GM18909 (cell line): ENCODE results near the gene HAUS3.
A peak's percentile ranks its signal among the peaks of the same experiment; 100 is the strongest.

ENCODE experiments used
- ATAC-seq: cut with Tn5 transposase; IDR thresholded peaks from one replicate; pipeline ENCODE4 v1.9.1; 2021; ENCODE audit warnings: mild to moderate bottlenecking; ENCODE audit not compliant: unreplicated experiment, poor library complexity

Gene HAUS3

DNA sequence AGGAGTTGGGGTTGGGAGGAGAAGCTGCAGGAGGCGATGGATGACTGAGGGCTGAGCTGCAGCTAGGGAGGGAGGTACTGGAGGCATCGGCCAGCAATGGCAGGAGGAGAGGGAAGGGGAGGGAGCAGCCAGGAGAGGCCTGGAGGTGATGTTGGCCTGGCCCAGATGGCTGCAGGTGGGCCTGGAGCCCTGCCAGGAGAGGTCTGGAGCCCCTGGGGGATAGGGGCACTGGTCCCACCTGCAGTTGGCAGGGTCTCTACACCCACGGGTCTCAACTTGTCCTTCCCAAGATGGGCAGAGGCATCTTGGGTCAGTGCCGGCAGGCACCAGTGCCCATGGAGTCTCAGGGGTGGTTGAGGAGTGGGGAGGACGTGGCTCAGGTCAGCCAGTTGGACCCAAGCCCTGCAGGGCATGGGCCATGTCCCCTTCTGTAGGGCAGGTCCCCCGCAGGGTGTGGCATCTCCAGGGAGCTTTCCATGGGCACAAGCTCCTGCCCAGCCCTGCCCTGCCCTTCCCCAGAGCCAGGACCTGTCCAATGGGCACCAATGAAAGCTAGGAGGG is 22.6 kb upstream of the HAUS3 start:
- ATAC-seq, result no peak

DNA sequence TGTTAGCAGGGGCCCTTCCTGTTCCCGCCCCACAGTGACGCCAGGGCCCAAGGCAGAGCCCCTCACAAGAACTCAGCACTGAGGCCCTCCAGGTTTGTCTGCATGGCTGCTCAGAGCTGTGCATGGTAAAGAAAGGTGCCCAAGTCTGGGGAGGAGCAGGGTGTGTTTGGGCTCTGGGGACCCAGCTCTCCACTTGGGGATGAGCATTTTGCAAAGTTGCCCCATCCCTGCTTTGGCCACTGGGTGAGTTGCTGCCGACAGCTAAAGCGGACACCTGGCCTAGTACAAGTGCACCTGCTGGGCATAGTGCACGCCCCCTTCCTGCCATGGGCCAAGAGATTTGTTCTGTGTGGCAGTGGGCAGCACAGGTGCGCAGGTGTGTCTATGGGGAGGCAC is 22.0 kb upstream of the HAUS3 start:
- ATAC-seq, result no peak

GRCh38 chr4:2262944-2263250 is 21.0 kb upstream of the HAUS3 start:
- ATAC-seq, result no peak

DNA sequence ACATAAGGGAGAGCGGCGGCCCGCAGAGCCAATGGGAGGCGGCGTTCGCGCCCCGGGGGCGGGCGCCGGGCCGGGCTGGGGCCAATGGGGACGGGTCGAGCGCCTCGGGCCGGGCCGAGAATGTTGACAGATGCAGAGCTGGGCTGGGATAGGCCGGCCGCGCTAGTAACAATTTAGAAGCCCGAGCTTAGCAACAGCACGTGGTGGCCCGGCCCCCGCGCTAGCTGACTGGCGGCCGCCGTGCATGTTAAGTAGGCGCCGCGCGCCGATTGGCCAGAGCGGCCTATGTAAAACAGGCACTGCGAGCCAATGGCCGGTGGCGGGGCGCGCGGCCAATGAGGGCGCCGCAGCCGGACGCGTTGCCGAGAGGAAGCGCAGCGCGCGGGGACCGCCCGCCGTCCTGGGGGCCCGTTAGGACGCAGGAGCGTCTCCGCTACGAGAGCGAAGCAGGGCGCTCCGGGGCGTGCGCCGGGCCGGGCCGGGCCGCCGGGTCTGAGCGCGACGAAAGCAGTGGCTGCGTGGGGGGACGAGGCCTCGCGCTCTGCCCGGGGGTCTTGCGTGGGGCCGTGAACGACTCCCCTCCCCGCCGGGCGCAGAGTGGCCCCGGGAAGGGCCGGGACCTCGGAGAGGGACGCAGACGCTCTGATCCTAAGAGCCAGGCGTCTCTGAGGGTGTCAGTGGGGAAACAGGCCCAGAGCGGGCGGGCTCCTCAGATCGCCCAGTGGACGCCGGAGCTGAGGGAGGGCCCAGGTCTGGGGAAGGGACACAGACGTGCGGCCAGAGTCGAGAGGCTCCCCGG is 20.4 kb upstream of the HAUS3 start:
- ATAC-seq, result peak; percentile 92

GRCh38 chr4:2261853-2262144 is 19.9 kb upstream of the HAUS3 start, which contains the start of gene MXD4:
Gene MXD4, minus strand, starts transcription at chr4:2262109. Its CDS starts 129 bp downstream, at chr4:2261980.
- ATAC-seq, result no peak

DNA sequence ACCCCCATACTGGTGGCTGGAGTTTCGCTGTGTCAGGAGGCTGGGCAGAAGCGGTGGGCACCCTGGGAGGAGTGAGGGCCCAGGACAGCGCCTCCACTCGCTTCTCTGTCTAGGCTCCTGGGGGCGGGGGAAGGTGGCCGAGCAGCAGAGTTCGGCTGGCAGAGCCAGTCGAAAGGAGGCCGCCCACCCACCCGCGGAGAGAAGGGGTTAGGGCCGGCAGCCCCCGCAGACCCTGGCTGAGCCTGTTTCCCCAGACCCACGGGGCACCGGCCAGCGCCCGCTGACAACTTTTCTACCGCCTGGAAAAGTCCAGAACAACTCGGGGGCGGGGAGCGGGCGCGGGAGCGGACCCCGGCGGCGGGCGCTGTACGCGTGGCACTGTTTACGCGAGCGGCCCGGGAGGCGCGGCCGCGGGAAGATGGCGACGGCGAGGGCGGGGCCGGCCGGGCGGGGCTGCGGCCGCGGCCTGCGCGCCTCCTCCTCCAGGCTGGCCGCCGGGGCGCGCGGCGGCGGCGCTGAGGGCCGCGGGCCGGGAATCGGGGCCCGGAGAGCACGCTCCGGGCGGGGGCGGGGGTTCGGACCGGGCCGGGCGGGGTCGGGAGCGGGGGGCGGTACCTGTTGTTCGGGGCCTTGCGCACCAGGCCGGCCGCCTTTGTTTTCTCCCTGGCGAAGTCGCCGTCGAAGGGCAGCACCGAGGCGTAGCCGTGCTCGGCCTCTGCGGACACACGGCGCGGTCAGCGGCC is 19.4 kb upstream of the HAUS3 start:
- peak; percentile 23 for ATAC-seq

DNA sequence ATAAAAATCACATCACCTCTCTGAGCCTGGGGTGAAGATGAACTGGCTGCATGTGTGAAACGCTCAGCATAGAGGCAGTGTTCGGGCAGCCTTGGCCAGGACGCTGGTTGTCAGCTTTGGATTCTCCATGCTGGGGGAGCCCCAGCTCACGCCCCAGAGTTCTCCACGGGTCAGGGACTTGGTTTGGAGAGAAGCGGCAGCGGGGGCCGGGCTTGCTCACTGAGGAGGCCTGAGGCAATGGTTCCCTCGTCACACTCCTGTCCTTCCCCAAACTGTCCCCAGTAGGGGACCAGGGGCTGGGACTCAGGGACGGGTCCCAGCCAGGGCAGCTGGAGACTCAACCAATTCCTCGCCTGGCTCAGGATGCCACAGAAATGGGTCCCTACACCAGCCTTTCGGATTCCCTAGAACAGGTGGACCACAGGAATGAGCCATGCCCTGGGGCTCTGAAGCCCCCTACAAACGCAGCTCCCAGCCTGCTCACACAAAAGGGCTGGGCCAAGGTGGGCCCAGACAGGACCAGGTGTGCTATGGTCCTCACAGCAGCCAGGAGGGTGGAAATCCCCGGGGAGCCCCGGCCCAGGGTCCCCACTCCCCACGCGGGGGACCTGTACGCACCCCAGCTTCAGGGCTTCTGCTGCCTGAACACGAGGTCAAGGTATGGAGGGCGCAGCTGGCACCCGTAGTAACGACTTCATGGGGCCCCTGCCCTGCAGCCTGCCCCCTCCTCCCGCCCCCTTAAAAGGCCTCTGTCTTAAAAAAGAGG is 18.6 kb upstream of the HAUS3 start:
- no peak for ATAC-seq

DNA sequence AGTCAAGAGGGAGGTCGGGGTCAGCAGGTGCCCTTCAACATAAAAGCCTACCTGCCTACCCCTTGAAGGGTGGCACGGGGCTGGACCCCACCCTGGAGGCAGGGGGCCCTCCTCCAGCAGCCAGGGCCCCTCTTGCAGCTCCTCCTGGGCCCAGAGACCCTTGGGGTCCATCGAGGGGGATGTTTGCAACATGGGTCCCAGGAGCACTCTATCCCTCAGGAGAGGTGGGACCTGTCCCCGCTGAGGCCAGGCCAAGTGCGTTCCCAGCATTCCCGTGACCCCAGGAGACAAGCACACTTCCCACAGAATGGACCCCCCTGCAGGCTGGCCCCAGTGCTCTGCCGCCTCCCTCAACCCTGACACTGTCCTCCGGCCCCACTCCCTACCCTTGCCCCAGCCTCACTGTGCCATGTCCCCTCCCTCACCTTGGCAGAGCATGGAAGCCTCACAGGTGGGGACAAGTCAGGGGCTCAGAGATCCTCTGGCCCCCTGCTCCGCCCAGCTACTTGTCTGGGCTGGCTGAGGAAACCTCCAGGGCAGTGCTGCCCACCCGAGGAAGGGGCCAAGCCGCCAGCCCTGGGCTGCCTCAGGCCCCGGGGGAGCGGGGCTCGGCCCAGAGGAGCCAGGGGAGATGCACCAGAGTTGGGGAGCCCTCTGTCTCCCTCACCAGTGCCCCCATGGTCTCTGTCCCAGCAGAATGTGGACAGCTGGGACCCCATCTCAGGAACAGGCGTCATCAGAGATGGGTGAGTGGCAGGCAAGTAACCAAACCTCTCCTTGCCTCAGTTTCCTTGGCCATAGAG is 17.8 kb upstream of the HAUS3 start:
- ATAC-seq, result no peak

DNA sequence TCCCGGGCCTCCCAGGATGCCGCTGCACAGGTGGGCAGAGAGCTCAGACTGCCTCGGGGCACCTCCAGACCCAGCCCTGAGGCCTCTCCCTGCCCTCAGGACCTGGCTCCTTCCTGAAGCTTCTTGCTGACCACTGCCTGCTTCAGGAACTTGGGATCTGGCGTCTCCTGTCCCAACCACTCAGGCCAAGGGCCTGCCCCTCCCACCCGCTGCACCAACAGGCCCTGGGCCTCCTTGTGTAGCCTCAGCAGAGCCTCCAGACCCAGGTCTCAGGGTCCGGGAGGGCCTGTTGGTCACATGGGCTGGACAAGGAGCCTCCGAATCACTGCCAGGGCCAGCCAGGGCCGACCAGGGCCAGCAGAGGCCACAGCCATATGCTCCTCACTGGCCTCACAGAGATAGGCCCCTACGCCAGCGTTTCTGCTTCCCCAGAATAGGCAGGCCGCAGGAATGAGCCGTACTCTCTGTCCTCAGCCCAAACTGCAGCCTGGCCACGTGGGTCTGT is 17.2 kb upstream of the HAUS3 start:
- ATAC-seq, result no peak

DNA sequence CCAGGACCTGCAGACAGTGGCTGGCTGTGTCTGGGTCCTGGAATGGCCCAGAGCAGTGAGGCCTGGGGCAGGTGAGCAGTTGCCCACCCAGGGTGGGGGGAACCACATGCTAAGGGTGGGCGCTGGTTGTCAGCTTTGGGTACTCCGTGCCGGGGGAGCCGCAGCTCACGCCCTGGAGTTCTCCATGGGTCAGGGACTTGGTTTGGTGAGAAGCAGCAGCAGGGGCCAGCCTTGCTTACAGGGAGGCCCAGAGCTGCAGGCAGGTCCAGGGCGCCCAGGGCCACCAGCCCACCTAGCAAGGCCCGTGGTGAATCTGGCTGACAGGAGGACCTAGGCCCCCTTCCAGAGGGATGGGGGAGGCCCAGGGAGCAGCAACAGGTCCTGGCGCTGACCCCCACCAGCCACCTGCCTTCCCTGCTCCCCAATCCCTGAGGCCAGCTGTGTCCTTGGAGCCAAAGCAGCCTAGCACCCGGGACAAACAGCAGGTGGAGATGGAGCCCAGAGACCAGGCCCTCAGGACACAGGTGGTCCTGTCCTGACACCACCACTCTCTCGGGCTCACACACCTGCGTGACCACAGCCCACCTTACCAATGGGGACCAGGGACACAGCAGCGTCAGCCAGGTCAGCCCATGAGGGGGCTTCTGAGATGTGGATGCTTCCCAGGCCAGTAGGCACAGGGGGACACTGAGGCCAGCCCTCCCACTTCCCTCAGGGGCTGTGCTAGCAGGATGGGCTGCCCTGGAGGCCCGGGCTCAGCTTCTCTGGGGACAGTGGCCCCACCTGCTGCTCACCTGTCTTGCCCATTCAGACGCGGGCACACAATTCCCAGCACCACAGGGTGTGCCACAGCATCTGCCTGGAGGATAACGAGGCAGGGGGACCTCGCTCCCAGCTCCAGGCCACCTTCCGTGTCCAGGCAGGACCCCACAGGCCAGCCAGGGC is 16.4 kb upstream of the HAUS3 start:
- no peak for ATAC-seq

DNA sequence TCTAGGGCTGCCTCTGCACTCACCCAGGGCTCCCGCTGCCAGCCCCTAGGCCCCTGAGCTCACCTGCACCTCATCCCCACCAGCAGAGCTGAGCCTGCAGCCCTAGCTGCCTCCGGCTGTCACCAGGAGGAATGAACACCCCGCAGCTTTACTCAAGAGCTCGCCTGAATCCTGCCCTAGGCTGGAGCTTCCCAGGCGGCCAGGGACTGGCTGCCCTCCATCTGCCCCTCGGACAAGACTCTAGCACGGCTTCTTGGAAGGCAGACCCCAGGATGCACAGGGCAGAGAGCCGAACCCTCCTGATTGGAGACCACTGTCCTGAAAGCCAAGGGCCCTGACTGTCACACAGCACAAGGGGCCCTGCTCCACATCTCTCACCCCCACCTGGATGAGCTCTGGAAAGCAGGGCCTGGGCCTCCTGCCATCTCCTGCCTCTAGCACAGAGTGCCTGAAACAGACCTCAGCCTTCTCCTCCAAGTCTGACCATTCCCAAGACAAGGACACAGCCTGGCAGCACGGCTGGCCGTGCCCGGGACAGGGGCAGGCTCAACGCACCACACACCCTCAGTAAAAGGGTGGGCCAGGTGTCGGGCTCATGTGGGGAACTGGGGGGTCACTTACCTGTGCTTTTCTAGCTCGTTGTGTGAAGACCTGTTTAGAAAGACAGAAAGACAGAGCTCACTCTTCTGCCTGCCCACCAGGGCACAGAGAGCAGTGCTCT is 15.6 kb upstream of the HAUS3 start:
- no peak for ATAC-seq

GRCh38 chr4:2256781-2257191 is 14.9 kb upstream of the HAUS3 start:
- ATAC-seq, result no peak

DNA sequence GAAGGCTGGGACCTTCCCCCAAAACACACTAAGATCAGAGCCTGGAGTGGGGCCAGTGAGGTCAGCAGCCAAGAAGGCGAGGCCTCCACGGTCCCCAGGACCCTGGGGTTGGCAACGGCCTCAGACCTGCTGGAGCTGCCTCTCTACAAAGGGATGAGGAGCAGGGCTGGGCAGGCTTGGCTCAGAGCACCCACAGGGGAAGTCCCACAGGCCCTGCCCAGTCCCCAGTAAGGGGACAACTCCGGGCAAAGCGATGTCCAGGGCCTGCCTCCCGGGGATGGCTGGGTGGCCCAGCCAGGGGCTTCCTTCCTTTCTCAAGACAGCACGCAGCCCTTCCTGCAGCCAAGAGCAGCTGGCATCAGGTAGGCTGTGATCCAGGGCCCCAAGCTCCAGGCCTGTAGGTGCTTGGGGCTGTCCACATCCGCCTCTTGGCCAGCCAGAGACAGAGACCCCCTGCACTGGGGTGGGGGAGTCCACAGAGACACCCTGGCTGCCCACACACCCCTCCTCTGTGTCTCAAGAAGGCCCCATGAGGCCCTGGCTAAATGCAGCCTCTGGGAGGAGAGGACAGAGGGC is 14.3 kb upstream of the HAUS3 start:
- no peak for ATAC-seq

- ATAC-seq, result no peak
These were observed 13.7 kb upstream of the HAUS3 start for GRCh38 chr4:2255501-2256155.

DNA sequence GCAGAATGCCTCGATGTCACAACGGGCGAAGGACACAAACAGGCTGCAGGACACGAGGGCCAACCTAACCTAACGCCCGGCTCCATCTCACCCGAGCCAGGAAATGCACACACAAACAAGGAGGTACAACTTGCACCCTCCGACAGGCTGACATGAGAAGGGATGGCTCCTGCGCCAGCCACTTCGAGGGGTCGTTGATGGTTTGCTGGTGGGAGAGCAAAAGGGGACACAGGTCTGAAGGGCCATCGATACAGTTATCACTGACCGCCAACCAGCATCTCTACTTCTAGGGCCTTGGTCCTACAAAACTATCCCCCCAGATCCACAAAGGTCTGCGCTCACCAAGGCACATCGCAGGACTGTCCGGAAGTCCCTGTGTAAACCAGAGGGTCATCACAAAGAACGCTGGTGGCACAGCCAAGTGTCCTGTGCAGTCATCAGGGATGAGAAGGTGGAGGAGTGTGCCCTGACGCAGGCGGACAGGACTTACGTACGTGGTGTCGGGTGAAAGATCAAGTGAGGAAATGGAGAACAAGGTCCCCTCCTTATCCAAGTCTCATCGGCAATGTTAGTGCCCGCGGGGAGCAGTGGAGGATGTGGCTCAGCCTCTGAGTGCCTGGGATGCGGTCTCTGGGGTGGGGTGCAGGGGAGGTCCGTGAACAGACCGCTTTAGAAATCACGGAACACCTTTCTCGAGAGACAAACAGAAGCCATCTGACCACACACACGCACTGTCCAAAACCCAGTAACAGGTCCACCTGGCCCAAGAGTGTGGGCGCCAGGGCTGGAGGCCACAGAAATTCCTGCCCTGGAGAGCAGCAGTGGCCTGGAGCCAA is 13.0 kb upstream of the HAUS3 start:
- ATAC-seq, result no peak

- ATAC-seq, result no peak
These were observed 11.5 kb upstream of the HAUS3 start for GRCh38 chr4:2253160-2254084.
